ENCODE data around the gene TTYH3.

Gene TTYH3

DNA sequence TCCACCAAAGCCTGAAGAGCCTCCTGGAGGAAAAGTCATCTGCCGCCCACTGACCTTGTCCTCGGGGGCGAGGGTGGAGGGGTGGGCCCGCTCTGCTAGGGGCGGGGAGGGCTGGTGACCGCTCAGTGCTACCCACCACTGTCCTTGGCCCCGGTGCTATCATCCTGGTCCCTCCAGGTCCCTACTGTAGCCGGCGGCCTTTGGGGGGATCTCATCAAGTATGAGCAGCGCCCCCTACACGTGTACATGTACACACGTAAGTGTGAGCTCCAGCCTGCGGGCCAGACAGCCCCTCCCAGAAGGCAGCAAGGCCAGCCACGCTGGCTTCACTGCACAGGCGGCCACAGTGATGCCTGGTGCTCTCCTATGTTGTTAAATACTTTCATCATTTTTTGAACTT, 19.6 kb downstream of the TTYH3 start:
- peaks cover 3% of the 10 kb centered on the region for H3K36me3 Mint-ChIP-seq (ENCODE audit: low read depth)
- H3K9me3 Mint-ChIP-seq: no peaks in the 10 kb centered on the region
- H3K27ac Mint-ChIP-seq: no peak overlapping the region
- no peak for DNase-seq (ENCODE audit: low spot score)
- no peaks in the 10 kb centered on the region for H3K27me3 Mint-ChIP-seq (ENCODE audit: low read depth)
- H3K4me3 Mint-ChIP-seq: no peak overlapping the region
- H3K4me1 Mint-ChIP-seq (ENCODE audit: low read depth): no peaks in the 10 kb centered on the region

DNA sequence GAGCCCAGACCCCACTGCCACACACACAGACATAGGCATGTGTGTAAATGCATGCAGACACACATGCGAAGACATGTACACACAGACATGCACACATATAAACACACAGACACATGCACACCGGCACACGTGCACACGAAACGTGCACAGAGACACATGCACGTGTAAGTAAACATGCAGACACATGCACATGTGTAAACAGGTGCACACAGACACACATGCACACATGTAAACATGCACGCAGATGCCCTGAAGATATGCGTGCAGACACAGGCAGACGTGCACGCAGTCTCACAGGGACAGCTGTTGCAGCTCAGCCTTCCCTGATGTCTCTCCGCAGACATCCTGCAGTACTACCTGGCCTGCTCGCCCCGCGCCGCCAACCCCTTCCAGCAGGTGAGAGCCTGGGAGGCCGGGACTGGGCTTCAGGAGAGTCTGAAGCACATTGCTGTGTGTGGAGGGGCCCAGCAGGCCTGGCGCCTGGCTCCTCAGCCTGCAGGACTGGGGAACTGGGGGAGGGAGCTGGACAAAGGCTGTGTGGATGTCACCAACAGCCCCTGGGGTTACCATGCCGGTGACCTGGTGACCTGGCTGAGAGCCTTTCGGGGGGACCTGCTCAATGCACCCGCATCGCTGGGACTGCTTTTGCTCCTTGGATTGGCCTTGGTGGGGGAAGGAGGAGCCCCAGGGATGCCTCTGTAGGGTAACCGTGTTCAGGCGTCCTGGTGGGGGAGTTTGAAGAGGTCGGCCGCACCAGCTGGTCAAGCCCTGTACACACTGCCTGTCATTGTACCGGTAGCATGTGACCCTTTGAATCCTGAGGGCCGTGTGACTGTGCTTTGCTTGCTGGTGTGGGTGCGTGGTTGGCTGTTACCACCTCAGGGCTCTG, 20.3 kb downstream of the TTYH3 start:
- Mint-ChIP-seq H3K9me3 (no peaks in the 10 kb centered on the region), H3K36me3 (ENCODE audit: low read depth) (peaks cover 4% of the 10 kb centered on the region), H3K27ac (no peak overlapping the region), H3K4me1 (ENCODE audit: low read depth) (no peaks in the 10 kb centered on the region), H3K27me3 (ENCODE audit: low read depth) (no peaks in the 10 kb centered on the region), H3K4me3 (no peak overlapping the region)
- DNase-seq (ENCODE audit: low spot score): no peak

DNA sequence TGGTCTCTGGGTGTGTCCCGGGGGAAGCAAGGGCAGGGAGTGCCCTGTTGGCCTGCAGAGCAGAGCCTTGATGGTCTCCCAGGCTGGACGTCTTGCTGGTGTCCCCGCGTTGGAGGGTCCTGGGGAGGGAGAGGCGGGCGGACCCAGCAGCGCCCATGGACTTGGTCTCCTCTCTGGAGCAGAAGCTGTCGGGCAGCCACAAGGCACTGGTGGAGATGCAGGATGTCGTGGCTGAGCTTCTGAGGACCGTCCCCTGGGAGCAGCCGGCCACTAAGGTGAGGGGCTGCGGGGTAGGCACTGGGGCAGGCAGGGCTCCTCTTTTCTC, 20.9 kb downstream of the TTYH3 start:
- no peak for DNase-seq (ENCODE audit: low spot score)
- no peak overlapping the region for H3K27ac Mint-ChIP-seq
- H3K4me3 Mint-ChIP-seq: no peak overlapping the region

DNA sequence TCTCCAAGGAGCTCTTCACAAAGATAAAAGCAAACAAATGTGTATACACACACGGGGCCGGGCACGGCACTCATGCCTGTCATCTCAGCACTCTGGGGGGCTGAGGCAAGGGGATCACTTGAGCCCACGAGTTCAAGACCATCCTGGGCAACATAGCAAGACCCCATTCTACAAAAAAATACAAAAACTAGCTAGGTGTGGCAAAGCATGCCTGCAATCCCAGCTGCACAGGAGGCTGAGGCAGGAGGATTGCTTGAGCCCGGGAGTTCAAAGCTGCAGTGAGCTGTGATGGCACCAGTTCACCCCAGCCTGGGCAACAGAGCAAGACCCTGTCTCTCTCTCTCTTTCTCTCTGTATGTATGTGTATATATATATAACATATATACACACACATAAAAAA, 22.3 kb downstream of the TTYH3 start:
- H3K9me3 Mint-ChIP-seq: no peaks in the 10 kb centered on the region
- no peak overlapping the region for H3K27ac Mint-ChIP-seq
- peaks cover 7% of the 10 kb centered on the region for H3K36me3 Mint-ChIP-seq (ENCODE audit: low read depth)
- H3K4me1 Mint-ChIP-seq (ENCODE audit: low read depth): no peaks in the 10 kb centered on the region
- H3K4me3 Mint-ChIP-seq: no peak overlapping the region
- no peaks in the 10 kb centered on the region for H3K27me3 Mint-ChIP-seq (ENCODE audit: low read depth)
- DNase-seq (ENCODE audit: low spot score): no peak

More for the DNA sequence above, 20.9 kb downstream of the TTYH3 start:
- no peaks in the 10 kb centered on the region for H3K27me3 Mint-ChIP-seq (ENCODE audit: low read depth)
- H3K36me3 Mint-ChIP-seq (ENCODE audit: low read depth): peaks cover 7% of the 10 kb centered on the region
- H3K9me3 Mint-ChIP-seq: no peaks in the 10 kb centered on the region
- H3K4me1 Mint-ChIP-seq (ENCODE audit: low read depth): no peaks in the 10 kb centered on the region

DNA sequence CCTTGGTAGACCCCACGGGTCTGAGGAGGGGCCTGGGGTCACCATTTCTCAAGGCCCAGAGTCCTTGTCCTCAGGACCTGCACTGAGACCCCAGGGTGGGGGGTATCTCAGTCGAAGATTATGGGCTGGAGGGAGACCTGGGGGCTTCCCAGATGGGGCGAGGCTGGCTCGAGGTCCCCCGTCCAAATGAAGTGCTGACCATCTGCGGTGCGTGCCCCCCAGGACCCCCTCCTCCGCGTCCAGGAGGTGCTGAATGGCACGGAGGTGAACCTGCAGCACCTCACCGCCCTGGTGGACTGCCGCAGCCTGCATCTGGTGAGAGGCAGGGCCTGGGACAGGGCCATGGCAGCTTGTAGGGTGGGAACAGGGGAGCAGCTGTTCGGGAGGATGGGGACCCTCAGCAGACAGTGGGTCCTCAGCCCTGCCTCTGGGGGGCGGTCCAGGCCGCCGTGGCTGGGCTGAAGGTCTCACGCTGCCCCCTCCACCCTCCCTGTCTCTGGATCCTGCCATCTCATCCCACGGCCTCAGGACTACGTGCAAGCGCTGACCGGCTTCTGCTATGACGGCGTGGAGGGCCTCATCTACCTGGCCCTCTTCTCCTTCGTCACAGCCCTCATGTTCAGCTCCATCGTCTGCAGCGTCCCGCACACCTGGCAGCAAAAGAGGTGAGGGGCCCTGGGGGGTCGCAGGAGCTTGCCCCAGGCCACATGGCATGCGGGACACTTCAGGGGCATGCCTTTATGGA, 24.3 kb downstream of the TTYH3 start:
- H3K27me3 Mint-ChIP-seq (ENCODE audit: low read depth): no peaks in the 10 kb centered on the region
- peaks cover 4% of the 10 kb centered on the region for H3K36me3 Mint-ChIP-seq (ENCODE audit: low read depth)
- no peaks in the 10 kb centered on the region for H3K4me1 Mint-ChIP-seq (ENCODE audit: low read depth)
- no peak overlapping the region for H3K27ac Mint-ChIP-seq
- DNase-seq (ENCODE audit: low spot score): no peak
- H3K9me3 Mint-ChIP-seq: no peaks in the 10 kb centered on the region
- no peak overlapping the region for H3K4me3 Mint-ChIP-seq

DNA sequence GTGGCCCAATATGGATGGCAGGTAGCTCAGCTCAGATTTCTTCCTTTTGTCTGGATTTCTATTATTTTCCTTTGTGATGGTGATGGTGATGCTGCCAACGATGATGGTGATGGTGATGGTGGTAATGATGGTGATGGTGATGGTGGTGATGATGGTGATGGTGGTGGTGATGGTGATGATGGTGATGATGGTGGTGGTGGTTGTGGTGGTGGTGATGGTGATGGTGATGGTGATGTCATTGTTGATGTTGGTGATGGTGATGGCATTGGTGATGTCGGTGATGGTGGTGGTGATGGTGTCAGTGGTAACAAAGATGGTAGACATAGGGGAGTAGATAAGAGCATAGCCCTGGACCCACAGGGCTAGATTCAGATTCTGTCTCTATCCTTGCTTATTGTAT, 25.4 kb downstream of the TTYH3 start:
- no peaks in the 10 kb centered on the region for H3K27me3 Mint-ChIP-seq (ENCODE audit: low read depth)
- H3K4me3 Mint-ChIP-seq: no peak overlapping the region
- no peak for DNase-seq (ENCODE audit: low spot score)
- peaks cover 4% of the 10 kb centered on the region for H3K36me3 Mint-ChIP-seq (ENCODE audit: low read depth)
- H3K27ac Mint-ChIP-seq: no peak overlapping the region
- H3K9me3 Mint-ChIP-seq: no peaks in the 10 kb centered on the region
- no peaks in the 10 kb centered on the region for H3K4me1 Mint-ChIP-seq (ENCODE audit: low read depth)

DNA sequence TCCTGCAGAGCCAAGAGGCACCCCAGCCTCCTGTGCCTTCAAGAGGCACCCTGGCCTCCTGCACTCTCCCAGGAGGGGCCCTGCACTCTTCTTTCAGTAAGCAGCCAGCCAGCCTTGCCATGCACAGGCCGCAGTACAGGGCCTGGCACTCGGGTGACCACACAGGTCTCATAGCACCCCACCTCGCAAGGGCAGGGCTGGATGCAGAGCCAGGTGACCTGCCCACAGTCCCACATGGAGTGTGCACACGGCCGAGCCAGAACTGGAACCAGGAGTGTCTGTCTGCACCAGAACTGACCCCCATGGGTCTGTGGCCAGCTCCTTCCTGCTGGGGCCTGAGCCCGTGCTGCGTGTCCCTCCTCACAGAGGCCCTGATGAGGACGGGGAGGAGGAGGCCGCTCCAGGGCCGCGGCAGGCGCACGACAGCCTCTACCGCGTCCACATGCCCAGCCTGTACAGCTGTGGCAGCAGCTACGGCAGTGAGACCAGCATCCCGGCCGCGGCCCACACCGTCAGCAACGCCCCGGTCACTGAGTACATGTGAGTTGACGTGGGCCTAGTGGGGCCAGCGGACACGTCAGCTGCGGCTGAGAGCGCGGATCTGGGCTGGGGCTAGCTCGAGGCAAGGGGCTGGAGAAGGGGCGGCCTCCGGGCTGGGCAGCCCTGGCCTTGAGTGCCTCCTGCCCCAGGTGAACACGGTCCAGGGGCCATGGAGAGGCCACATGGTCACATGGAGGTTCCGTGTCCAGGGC, 26.3 kb downstream of the TTYH3 start:
- Mint-ChIP-seq H3K4me3 (no peak overlapping the region), H3K4me1 (ENCODE audit: low read depth) (no peaks in the 10 kb centered on the region), H3K27me3 (ENCODE audit: low read depth) (no peaks in the 10 kb centered on the region), H3K27ac (no peak overlapping the region), H3K36me3 (ENCODE audit: low read depth) (peaks cover 4% of the 10 kb centered on the region), H3K9me3 (no peaks in the 10 kb centered on the region)
- no peak for DNase-seq (ENCODE audit: low spot score)

DNA sequence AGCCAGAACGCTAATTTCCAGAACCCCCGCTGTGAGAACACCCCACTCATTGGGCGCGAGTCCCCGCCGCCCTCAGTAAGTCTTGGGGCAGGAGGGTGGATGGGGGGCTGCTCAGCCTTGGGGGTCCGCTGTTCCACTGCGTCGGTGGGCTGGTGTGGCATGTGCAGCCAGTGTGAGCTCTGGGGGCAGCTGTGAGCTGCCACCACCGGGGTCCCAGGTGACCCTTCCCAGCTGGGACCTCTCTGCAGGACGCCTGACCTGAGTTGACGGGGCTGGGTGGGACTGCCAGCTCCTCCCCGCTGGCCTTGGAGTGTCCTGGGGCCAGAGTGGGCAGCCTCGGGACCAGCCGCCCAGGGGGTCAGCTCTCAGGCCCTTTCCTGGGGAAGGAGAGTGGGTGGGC, 27.2 kb downstream of the TTYH3 start:
- no peaks in the 10 kb centered on the region for H3K27me3 Mint-ChIP-seq (ENCODE audit: low read depth)
- no peak for DNase-seq (ENCODE audit: low spot score)
- H3K9me3 Mint-ChIP-seq: no peaks in the 10 kb centered on the region
- no peak overlapping the region for H3K27ac Mint-ChIP-seq
- H3K36me3 Mint-ChIP-seq (ENCODE audit: low read depth): peaks cover 4% of the 10 kb centered on the region
- H3K4me1 Mint-ChIP-seq (ENCODE audit: low read depth): no peaks in the 10 kb centered on the region
- H3K4me3 Mint-ChIP-seq: no peak overlapping the region

DNA sequence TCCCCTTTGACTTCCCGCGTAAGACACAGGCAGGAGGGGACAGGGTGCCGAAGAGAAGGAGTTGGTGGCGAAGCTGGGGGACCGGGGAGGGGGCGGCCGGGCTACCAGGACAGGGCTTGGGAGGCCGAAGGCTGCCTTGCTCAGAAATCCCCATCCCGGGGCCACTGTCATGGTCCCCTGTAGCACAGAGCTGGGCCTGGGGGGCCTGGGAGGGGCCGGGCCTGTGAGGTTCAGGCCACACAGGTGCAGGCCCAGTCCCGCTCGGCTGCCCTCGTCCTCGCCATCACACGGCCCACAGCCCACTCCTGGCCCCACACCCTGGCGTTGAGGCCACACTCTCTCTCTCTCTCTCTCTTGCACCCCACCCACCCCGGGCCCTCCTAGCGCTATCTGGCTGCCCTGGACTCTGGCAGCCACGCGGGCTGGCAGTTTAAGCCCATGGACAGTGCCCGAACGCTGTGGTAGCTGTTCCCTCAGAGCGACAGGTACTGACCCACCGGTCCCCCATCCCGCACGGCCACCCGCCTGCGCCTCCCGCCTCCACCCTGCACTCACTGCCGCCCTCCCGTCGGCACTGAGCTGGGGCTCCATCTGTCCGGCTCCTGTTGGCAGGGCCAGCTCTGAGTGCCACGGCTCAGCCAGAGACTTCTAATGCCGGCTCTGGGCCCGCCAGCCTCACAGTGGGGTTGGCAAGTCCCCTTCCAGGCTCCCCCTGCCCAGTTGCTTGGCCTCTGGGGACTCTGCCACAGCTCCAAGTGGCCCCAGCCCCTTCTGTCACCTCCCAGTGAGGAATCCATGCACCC, 28.0 kb downstream of the TTYH3 start:
- H3K9me3 Mint-ChIP-seq: no peaks in the 10 kb centered on the region
- no peak overlapping the region for H3K27ac Mint-ChIP-seq
- no peak for DNase-seq (ENCODE audit: low spot score)
- no peaks in the 10 kb centered on the region for H3K27me3 Mint-ChIP-seq (ENCODE audit: low read depth)
- H3K4me1 Mint-ChIP-seq (ENCODE audit: low read depth): no peaks in the 10 kb centered on the region
- no peak overlapping the region for H3K4me3 Mint-ChIP-seq
- H3K36me3 Mint-ChIP-seq (ENCODE audit: low read depth): peaks cover 4% of the 10 kb centered on the region

DNA sequence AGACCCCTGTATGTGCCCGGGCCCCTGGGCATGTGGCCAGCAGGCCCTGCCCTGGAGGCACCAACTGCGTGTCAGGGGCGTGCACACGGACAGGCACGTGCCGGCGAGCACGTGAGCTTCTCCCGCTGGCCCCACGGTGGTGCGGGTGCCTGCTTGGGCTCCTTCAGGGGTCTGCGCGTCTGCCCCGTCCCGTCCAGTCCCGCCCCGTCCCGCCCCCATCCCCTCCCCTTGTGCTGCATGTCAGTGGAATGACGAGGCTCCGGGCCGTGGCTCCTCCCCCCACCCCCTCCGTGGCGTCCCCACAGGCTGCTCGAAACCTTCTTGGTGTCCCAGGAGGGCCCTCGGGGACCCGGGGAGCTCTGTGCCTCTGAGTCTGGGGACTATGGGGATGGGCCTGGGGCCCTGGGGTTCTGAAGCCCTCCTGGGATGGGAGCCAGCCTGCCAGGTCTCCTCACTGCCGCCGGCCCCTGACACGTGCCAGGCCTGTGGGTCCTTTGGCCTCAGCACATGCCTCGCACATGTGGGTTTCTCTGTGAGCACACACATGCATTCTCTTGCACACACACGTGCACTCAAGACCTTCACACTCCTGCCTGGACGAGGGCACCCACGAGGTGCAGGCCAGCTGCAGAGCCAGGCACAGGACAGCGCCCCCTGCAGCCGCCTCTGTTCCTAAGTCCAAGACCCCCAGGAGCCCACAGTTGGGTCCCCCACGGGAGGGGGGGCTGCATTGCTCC, 28.7 kb downstream of the TTYH3 start:
- no peak for DNase-seq (ENCODE audit: low spot score)
- no peaks in the 10 kb centered on the region for H3K4me1 Mint-ChIP-seq (ENCODE audit: low read depth)
- H3K36me3 Mint-ChIP-seq (ENCODE audit: low read depth): peaks cover 4% of the 10 kb centered on the region
- no peaks in the 10 kb centered on the region for H3K27me3 Mint-ChIP-seq (ENCODE audit: low read depth)
- no peak overlapping the region for H3K4me3 Mint-ChIP-seq
- no peak overlapping the region for H3K27ac Mint-ChIP-seq
- no peaks in the 10 kb centered on the region for H3K9me3 Mint-ChIP-seq

DNA sequence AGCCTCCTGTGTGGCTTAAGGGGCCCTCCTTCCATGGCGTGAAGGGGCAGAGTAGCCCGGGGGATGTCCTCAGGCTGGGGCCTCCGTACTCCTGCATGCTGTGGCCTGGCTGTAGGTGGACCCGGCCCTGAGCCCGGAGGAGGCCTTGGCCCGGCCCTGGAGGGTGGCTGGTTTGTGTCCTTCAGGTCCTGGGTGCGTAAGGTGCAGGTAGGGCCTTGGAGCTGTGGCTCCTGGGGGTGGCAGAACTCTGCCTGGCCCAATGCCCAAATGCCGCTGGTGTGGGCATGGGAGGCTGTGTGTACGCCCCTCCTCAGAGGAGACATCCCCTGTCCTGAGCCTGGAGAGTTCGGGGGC, 29.3 kb downstream of the TTYH3 start:
- no peak overlapping the region for H3K27ac Mint-ChIP-seq
- H3K36me3 Mint-ChIP-seq (ENCODE audit: low read depth): peaks cover 4% of the 10 kb centered on the region
- no peaks in the 10 kb centered on the region for H3K9me3 Mint-ChIP-seq
- no peaks in the 10 kb centered on the region for H3K27me3 Mint-ChIP-seq (ENCODE audit: low read depth)
- DNase-seq (ENCODE audit: low spot score): no peak
- H3K4me3 Mint-ChIP-seq: no peak overlapping the region
- H3K4me1 Mint-ChIP-seq (ENCODE audit: low read depth): no peaks in the 10 kb centered on the region

DNA sequence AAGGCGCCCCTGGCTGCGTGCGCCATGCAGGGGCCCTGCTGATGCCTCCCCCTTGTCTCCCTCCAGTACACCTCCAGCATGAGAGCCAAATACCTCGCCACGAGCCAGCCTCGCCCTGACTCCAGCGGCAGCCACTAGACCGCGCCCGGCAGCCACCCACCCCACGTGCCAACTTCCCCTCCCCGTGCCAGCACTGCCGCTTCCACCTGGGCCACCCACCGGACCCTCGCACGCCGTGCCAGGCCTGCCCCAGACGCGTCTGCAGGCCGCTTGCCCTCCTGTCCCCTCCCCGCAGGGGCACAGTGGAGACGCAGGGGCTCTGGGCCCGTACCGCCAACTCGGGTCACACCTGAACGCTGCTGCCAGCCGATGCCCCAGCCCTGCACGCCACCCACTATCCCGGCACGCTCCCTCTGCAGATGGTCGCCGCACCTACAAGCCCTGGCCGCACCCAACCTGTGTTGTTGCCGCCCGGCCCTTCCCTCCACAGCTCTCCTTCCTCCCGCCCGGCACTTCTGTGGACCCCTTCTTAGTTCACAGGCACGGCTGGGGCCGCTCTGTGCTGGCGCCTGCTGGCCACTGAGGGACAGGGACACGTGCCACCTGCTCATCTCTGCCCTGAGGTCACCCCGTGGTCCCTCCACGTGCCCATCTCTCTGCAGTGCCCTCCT, 30.0 kb downstream of the TTYH3 start:
- Mint-ChIP-seq H3K4me3 (no peak overlapping the region), H3K4me1 (ENCODE audit: low read depth) (no peaks in the 10 kb centered on the region), H3K27ac (no peak overlapping the region), H3K9me3 (no peaks in the 10 kb centered on the region), H3K27me3 (ENCODE audit: low read depth) (no peaks in the 10 kb centered on the region), H3K36me3 (ENCODE audit: low read depth) (peaks cover 4% of the 10 kb centered on the region)
- no peak for DNase-seq (ENCODE audit: low spot score)
